SK-N-SH treated with all-trans-retinoic acid at 6 μM for 48 hours (cell line): Measurements from ENCODE around the gene SLC25A6.

Source experiments
- ATAC-seq: fragments of 200-7000 bp; cut with Tn5 transposase; 3 replicates; pipeline ENCODE4 v1.9.1; 2020; ENCODE audit warnings: mild to moderate bottlenecking, moderate library complexity
- ARNTL ChIP-seq: fragments of 450-650 bp; formaldehyde crosslinking; IDR thresholded peaks from 2 replicates; pipeline ENCODE4 v1.5.0; 2020; ENCODE audit warnings: low read depth, mild to moderate bottlenecking, moderate library complexity, borderline replicate concordance
- BACH2 ChIP-seq: fragments of 250-450 bp; sonication (Bioruptor Pico); IDR thresholded peaks from 2 replicates; pipeline ENCODE4 v1.9.0; 2021; ENCODE audit warnings: mild to moderate bottlenecking, borderline replicate concordance
- CREB5 ChIP-seq: fragments of 250-450 bp; sonication (Bioruptor Pico); IDR thresholded peaks from 2 replicates; pipeline ENCODE4 v1.5.1; 2020; ENCODE audit warnings: low read depth, mild to moderate bottlenecking, moderate library complexity
- CSDC2 ChIP-seq: fragments of 250-450 bp; sonication (Bioruptor Pico); IDR thresholded peaks from 2 replicates; pipeline ENCODE4 v1.5.0; 2020; ENCODE audit warnings: mild to moderate bottlenecking, moderate library complexity
- CSRNP3 ChIP-seq: fragments of 250-450 bp; sonication (Bioruptor Pico); IDR thresholded peaks from 2 replicates; pipeline ENCODE4 v1.5.1; 2021; ENCODE audit warnings: mild to moderate bottlenecking, moderate library complexity
- ESRRG ChIP-seq: fragments of 250-450 bp; sonication (Bioruptor Pico); IDR thresholded peaks from 2 replicates; pipeline ENCODE4 v1.6.1; 2021; ENCODE audit warnings: mild to moderate bottlenecking
- GLIS3 ChIP-seq: fragments of 250-450 bp; sonication (Bioruptor Pico); IDR thresholded peaks from 2 replicates; pipeline ENCODE4 v1.5.0; 2020; ENCODE audit warnings: mild to moderate bottlenecking, moderate library complexity
- ISL1 ChIP-seq: fragments of 250-450 bp; sonication (Bioruptor Pico); IDR thresholded peaks from 2 replicates; pipeline ENCODE4 v2.1.2; 2022; ENCODE audit warnings: mild to moderate bottlenecking, moderate library complexity
- OSR1 ChIP-seq: fragments of 250-450 bp; sonication (Bioruptor Pico); IDR thresholded peaks from 2 replicates; pipeline ENCODE4 v1.8.0; 2022; ENCODE audit warnings: moderate library complexity, mild to moderate bottlenecking, inconsistent platforms
- PATZ1 ChIP-seq: fragments of 250-450 bp; sonication (Bioruptor Pico); IDR thresholded peaks from 2 replicates; pipeline ENCODE4 v1.8.0; 2020; ENCODE audit warnings: mild to moderate bottlenecking, moderate library complexity, borderline replicate concordance
- POU6F1 ChIP-seq: fragments of 250-450 bp; sonication (Bioruptor Pico); IDR thresholded peaks from 2 replicates; pipeline ENCODE4 v1.8.0; 2021; ENCODE audit warnings: low read depth, mild to moderate bottlenecking, moderate library complexity, borderline replicate concordance
- PPARA ChIP-seq: fragments of 250-450 bp; sonication (Bioruptor Pico); IDR thresholded peaks from 2 replicates; pipeline ENCODE4 v1.5.0; 2020; ENCODE audit warnings: mild to moderate bottlenecking, borderline replicate concordance
- RARB ChIP-seq: fragments of 250-450 bp; sonication (Bioruptor Pico); IDR thresholded peaks from 2 replicates; pipeline ENCODE4 v1.8.0; 2021; ENCODE audit warnings: mild to moderate bottlenecking, moderate library complexity
- SNAI2 ChIP-seq: fragments of 250-450 bp; sonication (Bioruptor Pico); IDR thresholded peaks from 2 replicates; pipeline ENCODE4 v1.5.0; 2020; ENCODE audit warnings: mild to moderate bottlenecking, moderate library complexity
- TCF4 ChIP-seq: fragments of 250-450 bp; sonication (Bioruptor Pico); IDR thresholded peaks from 2 replicates; pipeline ENCODE4 v1.8.0; 2021; ENCODE audit warnings: mild to moderate bottlenecking, moderate library complexity, borderline replicate concordance
- TOX ChIP-seq: fragments of 250-450 bp; sonication (Bioruptor Pico); IDR thresholded peaks from 2 replicates; pipeline ENCODE4 v1.8.0; 2021; ENCODE audit warnings: mild to moderate bottlenecking, moderate library complexity, borderline replicate concordance
- TSHZ2 ChIP-seq: fragments of 250-450 bp; sonication (Bioruptor Pico); IDR thresholded peaks from 2 replicates; pipeline ENCODE4 v1.5.0; 2020; ENCODE audit warnings: mild to moderate bottlenecking, moderate library complexity
- ZFP3 ChIP-seq: fragments of 250-450 bp; sonication (Bioruptor Pico); IDR thresholded peaks from 2 replicates; pipeline ENCODE4 v1.5.0; 2020; ENCODE audit warnings: mild to moderate bottlenecking, moderate library complexity
- ZFP30 ChIP-seq: fragments of 450-650 bp; formaldehyde crosslinking; IDR thresholded peaks from 2 replicates; pipeline ENCODE4 v1.5.0; 2022; ENCODE audit warnings: mild to moderate bottlenecking, moderate library complexity
- ZNF565 ChIP-seq: fragments of 450-650 bp; formaldehyde crosslinking; conservative IDR thresholded peaks from 2 replicates; pipeline ENCODE4 v1.5.0; 2020; ENCODE audit warnings: low read depth, mild to moderate bottlenecking, moderate library complexity
- ZNF8 ChIP-seq: fragments of 450-650 bp; formaldehyde crosslinking; IDR thresholded peaks from 2 replicates; pipeline ENCODE4 v1.5.0; 2020; ENCODE audit warnings: mild to moderate bottlenecking, moderate library complexity

The SLC25A6 gene

GRCh38 chrX:1417921-1418771 is 26.2 kb upstream of the SLC25A6 start (continued):
- TF ChIP-seq ZFP30 (CRISPR knock-in tag) (no peak), RARB (CRISPR knock-in tag) (no peak), TCF4 (CRISPR knock-in tag) (no peak), GLIS3 (CRISPR knock-in tag) (no peak), ISL1 (CRISPR knock-in tag) (no peak)

GRCh38 chrX:1416965-1417760 is 25.2 kb upstream of the SLC25A6 start:
- ATAC-seq: no peak
- no peak for TF ChIP-seq ZFP30 (CRISPR knock-in tag)
- no peak for TF ChIP-seq ISL1 (CRISPR knock-in tag)
- TF ChIP-seq ZNF8 (CRISPR knock-in tag): no peak
- no peak for TF ChIP-seq BACH2
- no peak for TF ChIP-seq TCF4 (CRISPR knock-in tag)
- TF ChIP-seq PATZ1 (CRISPR knock-in tag): no peak
- no peak for TF ChIP-seq TOX (CRISPR knock-in tag)
- TF ChIP-seq CSRNP3 (CRISPR knock-in tag): no peak
- no peak for TF ChIP-seq SNAI2 (CRISPR knock-in tag)
- TF ChIP-seq RARB (CRISPR knock-in tag): no peak
- no peak for TF ChIP-seq POU6F1
- no peak for TF ChIP-seq CSDC2
- TF ChIP-seq OSR1: no peak
- no peak for TF ChIP-seq CREB5 (CRISPR knock-in tag)
- no peak for TF ChIP-seq ZNF565 (CRISPR knock-in tag)
- TF ChIP-seq ARNTL (CRISPR knock-in tag): no peak
- no peak for TF ChIP-seq ZFP3 (CRISPR knock-in tag)

- ATAC-seq: no peak
- no peak for TF ChIP-seq CREB5 (CRISPR knock-in tag)
- TF ChIP-seq ZFP30 (CRISPR knock-in tag): no peak
- TF ChIP-seq TOX (CRISPR knock-in tag): no peak
- TF ChIP-seq PPARA: no peak
- TF ChIP-seq TSHZ2: no peak
- no peak for TF ChIP-seq ESRRG
- TF ChIP-seq SNAI2 (CRISPR knock-in tag): no peak
- no peak for TF ChIP-seq TCF4 (CRISPR knock-in tag)
- no peak for TF ChIP-seq ARNTL (CRISPR knock-in tag)
- TF ChIP-seq CSRNP3 (CRISPR knock-in tag): no peak
- no peak for TF ChIP-seq POU6F1
- no peak for TF ChIP-seq ISL1 (CRISPR knock-in tag)
Measured at GRCh38 chrX:1416327-1416784, 24.4 kb upstream of the SLC25A6 start.
